Esophagus squamous epithelium (tissue), 4 donors: ENCODE data around the gene CRYZL1.

Experiments
- POLR2A ChIP-seq, 4 donors: fragments of 450-650 bp; IDR thresholded peaks; one replicate each; pipeline ENCODE4 v1.6.1; 2017; ENCODE audit warnings: antibody characterized with exemption in 4 of 4, mild to moderate bottlenecking in 4 of 4, moderate library complexity in 3 of 4
- TF ChIP-seq, protein P1 (sequence below), 6 experiments: fragments of 450-650 bp in 4 of 6; fragments of 200-600 bp in 2 of 6; sonication (generic) in 2 of 6; IDR thresholded peaks; one replicate each; pipeline ENCODE4 v1.5.1; 2016 to 2019; ENCODE audit warnings: antibody characterized with exemption in 6 of 6, mild to moderate bottlenecking in 4 of 6, moderate library complexity in 4 of 6

- TF ChIP-seq, protein P1, sequence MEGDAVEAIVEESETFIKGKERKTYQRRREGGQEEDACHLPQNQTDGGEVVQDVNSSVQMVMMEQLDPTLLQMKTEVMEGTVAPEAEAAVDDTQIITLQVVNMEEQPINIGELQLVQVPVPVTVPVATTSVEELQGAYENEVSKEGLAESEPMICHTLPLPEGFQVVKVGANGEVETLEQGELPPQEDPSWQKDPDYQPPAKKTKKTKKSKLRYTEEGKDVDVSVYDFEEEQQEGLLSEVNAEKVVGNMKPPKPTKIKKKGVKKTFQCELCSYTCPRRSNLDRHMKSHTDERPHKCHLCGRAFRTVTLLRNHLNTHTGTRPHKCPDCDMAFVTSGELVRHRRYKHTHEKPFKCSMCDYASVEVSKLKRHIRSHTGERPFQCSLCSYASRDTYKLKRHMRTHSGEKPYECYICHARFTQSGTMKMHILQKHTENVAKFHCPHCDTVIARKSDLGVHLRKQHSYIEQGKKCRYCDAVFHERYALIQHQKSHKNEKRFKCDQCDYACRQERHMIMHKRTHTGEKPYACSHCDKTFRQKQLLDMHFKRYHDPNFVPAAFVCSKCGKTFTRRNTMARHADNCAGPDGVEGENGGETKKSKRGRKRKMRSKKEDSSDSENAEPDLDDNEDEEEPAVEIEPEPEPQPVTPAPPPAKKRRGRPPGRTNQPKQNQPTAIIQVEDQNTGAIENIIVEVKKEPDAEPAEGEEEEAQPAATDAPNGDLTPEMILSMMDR (IDR thresholded peaks at IDR 0.05), result no peak
- TF ChIP-seq POLR2A (IDR thresholded peaks at IDR 0.05), result no peak
These were observed 14.2 kb upstream of the CRYZL1 start for GRCh38 chr21:33655588-33656221.
